Neural crest cell (in vitro differentiated cells): ENCODE results near the gene ZNF181. TPM values are rescaled to one million over a fixed set of nuclear protein-coding genes. Genes with fewer than 3 reads are reported as not detected.

Experiments used
- DNase-seq: peaks from one replicate; pipeline ENCODE4 v3.0.0; 2021; ENCODE audit warnings: low read depth, mixed read lengths, low spot score
- H3K27ac Mint-ChIP-seq: one replicate; pipeline ENCODE4 v1.8.0; 2021; ENCODE audit warnings: mild to moderate bottlenecking, mixed read lengths; ENCODE audit not compliant: unreplicated experiment
- H3K27me3 Mint-ChIP-seq: 2 replicates; pipeline ENCODE4 v1.8.0; 2021; ENCODE audit warnings: low read depth, mild to moderate bottlenecking, mixed read lengths
- H3K36me3 Mint-ChIP-seq: 2 replicates; pipeline ENCODE4 v1.8.0; 2021; ENCODE audit warnings: low read depth, mild to moderate bottlenecking, mixed read lengths
- H3K4me1 Mint-ChIP-seq: 2 replicates; pipeline ENCODE4 v1.8.0; 2021; ENCODE audit warnings: mixed read lengths
- H3K4me3 Mint-ChIP-seq: one replicate; pipeline ENCODE4 v1.8.0; 2021; ENCODE audit warnings: mild to moderate bottlenecking, mixed read lengths
- H3K9me3 Mint-ChIP-seq: 2 replicates; pipeline ENCODE4 v1.8.0; 2021; ENCODE audit warnings: mixed read lengths
- CTCF ChIP-seq: fragments of 200-600 bp; sonication (generic); conservative IDR thresholded peaks from 2 replicates; pipeline ENCODE4 v1.5.0; 2021; ENCODE audit warnings: antibody characterized with exemption, mild to moderate bottlenecking
- total RNA-seq: library from RNA; stranded (reverse); gene quantifications from 2 replicates; pipeline ENCODE4 v1.2.1, GENCODE V29; 2021

ZNF181 gene
- total RNA-seq, 1 donor from 2014 or later = 8.0 TPM

- no peak overlapping the region for H3K4me3 Mint-ChIP-seq
- TF ChIP-seq CTCF = no peak
Measured at GRCh38 chr19:34774857-34775256, 40.8 kb downstream of the ZNF181 start.

GRCh38 chr19:34778342-34778741 lies 44.3 kb downstream of the ZNF181 start:
- no peak for TF ChIP-seq CTCF
- H3K27ac Mint-ChIP-seq = no peak overlapping the region
- H3K36me3 Mint-ChIP-seq = peaks cover 2% of the 10 kb centered on the region
- peaks cover 39% of the 10 kb centered on the region for H3K27me3 Mint-ChIP-seq
- H3K4me1 Mint-ChIP-seq = peaks cover under 1% of the 10 kb centered on the region
- DNase-seq = no peak
- H3K4me3 Mint-ChIP-seq = no peak overlapping the region
- H3K9me3 Mint-ChIP-seq = peaks cover 15% of the 10 kb centered on the region

More at GRCh38 chr19:34774857-34775256, 40.8 kb downstream of the ZNF181 start:
- peaks cover 19% of the 10 kb centered on the region for H3K4me1 Mint-ChIP-seq
- H3K9me3 Mint-ChIP-seq = peaks cover 22% of the 10 kb centered on the region
- no peak for DNase-seq
- H3K27me3 Mint-ChIP-seq = peaks cover 24% of the 10 kb centered on the region
- H3K36me3 Mint-ChIP-seq = peaks cover 11% of the 10 kb centered on the region
- no peak overlapping the region for H3K27ac Mint-ChIP-seq

- H3K27ac Mint-ChIP-seq = no peak overlapping the region
- H3K4me3 Mint-ChIP-seq = no peak overlapping the region
- no peaks in the 10 kb centered on the region for H3K4me1 Mint-ChIP-seq
- H3K9me3 Mint-ChIP-seq = peaks cover 15% of the 10 kb centered on the region
- peaks cover 47% of the 10 kb centered on the region for H3K27me3 Mint-ChIP-seq
- peaks cover 2% of the 10 kb centered on the region for H3K36me3 Mint-ChIP-seq
- no peak for TF ChIP-seq CTCF
- DNase-seq = no peak
Measured at GRCh38 chr19:34779652-34780051, 45.6 kb downstream of the ZNF181 start.

GRCh38 chr19:34786236-34786635 lies 52.2 kb downstream of the ZNF181 start:
- H3K9me3 Mint-ChIP-seq = peaks cover 2% of the 10 kb centered on the region
- H3K4me3 Mint-ChIP-seq = no peak overlapping the region
- TF ChIP-seq CTCF = no peak
- no peaks in the 10 kb centered on the region for H3K36me3 Mint-ChIP-seq
- H3K4me1 Mint-ChIP-seq = peaks cover 11% of the 10 kb centered on the region
- H3K27me3 Mint-ChIP-seq = peaks cover 57% of the 10 kb centered on the region
- no peak overlapping the region for H3K27ac Mint-ChIP-seq
- DNase-seq = no peak

- H3K4me3 Mint-ChIP-seq = no peak overlapping the region
- no peak for TF ChIP-seq CTCF
- DNase-seq = no peak
- H3K27me3 Mint-ChIP-seq = peaks cover 57% of the 10 kb centered on the region
- H3K36me3 Mint-ChIP-seq = no peaks in the 10 kb centered on the region
- peaks cover 11% of the 10 kb centered on the region for H3K4me1 Mint-ChIP-seq
- peaks cover 2% of the 10 kb centered on the region for H3K9me3 Mint-ChIP-seq
- H3K27ac Mint-ChIP-seq = no peak overlapping the region
Measured at GRCh38 chr19:34787059-34787824, 53.2 kb downstream of the ZNF181 start.
